RCC 7860 (cell line): ENCODE data around the gene SKI.

ENCODE experiments used
- DNase-seq: peaks from one replicate; pipeline ENCODE4 v3.0.0-alpha.2; 2015; ENCODE audit warnings: low spot score
- FAIRE-seq: peaks from 2 replicates; lab custom pipeline; 2012; peaks lifted over from hg19 to GRCh38; lab: Jason Lieb, UNC

The SKI gene

GRCh38 chr1:2346691-2347408 lies 118.7 kb downstream of the SKI start:
- no peak for FAIRE-seq
- no peak for DNase-seq

GRCh38 chr1:2347409-2347785 lies 119.3 kb downstream of the SKI start:
- FAIRE-seq (no peak), DNase-seq (no peak)

- DNase-seq, result no peak
- no peak for FAIRE-seq
These were observed 119.8 kb downstream of the SKI start for GRCh38 chr1:2347896-2348295.

GRCh38 chr1:2348346-2349325 lies 120.5 kb downstream of the SKI start:
- FAIRE-seq (no peak), DNase-seq (no peak)

- no peak for DNase-seq
These were observed 121.7 kb downstream of the SKI start for GRCh38 chr1:2349806-2350205.

GRCh38 chr1:2350501-2350900 lies 122.4 kb downstream of the SKI start:
- DNase-seq (no peak), FAIRE-seq (no peak)

More at GRCh38 chr1:2349806-2350205, 121.7 kb downstream of the SKI start:
- FAIRE-seq, result no peak

GRCh38 chr1:2350911-2351655 lies 123.0 kb downstream of the SKI start:
- FAIRE-seq (no peak), DNase-seq (no peak)

GRCh38 chr1:2351723-2352122 lies 123.6 kb downstream of the SKI start:
- DNase-seq (no peak), FAIRE-seq (no peak)

GRCh38 chr1:2352341-2352896 lies 124.3 kb downstream of the SKI start:
- FAIRE-seq (no peak), DNase-seq (no peak)

GRCh38 chr1:2352897-2353550 lies 124.9 kb downstream of the SKI start:
- DNase-seq (no peak), FAIRE-seq (no peak)

GRCh38 chr1:2353551-2354438 lies 125.7 kb downstream of the SKI start:
- no peak for DNase-seq
- no peak for FAIRE-seq

- DNase-seq, result no peak
- FAIRE-seq, result no peak
These were observed 126.6 kb downstream of the SKI start for GRCh38 chr1:2354511-2355372.

GRCh38 chr1:2355373-2356261 lies 127.5 kb downstream of the SKI start:
- DNase-seq, result no peak
- no peak for FAIRE-seq

GRCh38 chr1:2356401-2356800 lies 128.3 kb downstream of the SKI start:
- DNase-seq (no peak), FAIRE-seq (no peak)

- DNase-seq (no peak), FAIRE-seq (no peak)
These were observed 129.1 kb downstream of the SKI start for GRCh38 chr1:2356911-2357845.

GRCh38 chr1:2358072-2358471 lies 130.0 kb downstream of the SKI start:
- no peak for FAIRE-seq
- no peak for DNase-seq
